MCF 10A (cell line): ENCODE results near the gene BMERB1. TPM values are rescaled to one million over a fixed set of nuclear protein-coding genes. Genes with fewer than 3 reads are reported as not detected.

ENCODE experiments used
- BruUV-seq: library from RNA; stranded (reverse); fragments of 400-500 nt; replicated peaks from 2 replicates; lab custom pipeline; 2021; lab: Mats Ljungman, UMichigan
- CTCF ChIA-PET: fragments of 300-600 bp; sonication (Branson Sonifier 250); formaldehyde crosslinking; extraction: SDS; loops from one replicate; lab custom pipeline; 2021; ENCODE audit warnings: antibody characterized with exemption, inconsistent platforms; lab: Yijun Ruan, JAX
- POLR2A ChIA-PET: fragments of 300-600, 350-650 bp; sonication (Branson Sonifier 250); formaldehyde crosslinking; extraction: SDS; loops from one replicate; lab custom pipeline; 2020; ENCODE audit warnings: antibody characterized with exemption, inconsistent platforms; lab: Yijun Ruan, JAX
- DNase-seq: peaks from one replicate; pipeline ENCODE4 v3.0.0-alpha.2; 2018; ENCODE audit not compliant: unreplicated experiment
- H3K27ac Mint-ChIP-seq: one replicate; pipeline ENCODE4 v1.8.0; 2022; ENCODE audit warnings: mild to moderate bottlenecking, low read depth, mixed read lengths; ENCODE audit not compliant: unreplicated experiment
- H3K27me3 Mint-ChIP-seq: one replicate; pipeline ENCODE4 v1.8.0; 2022; ENCODE audit warnings: mixed read lengths; ENCODE audit not compliant: insufficient read depth, unreplicated experiment
- H3K36me3 Mint-ChIP-seq: one replicate; pipeline ENCODE4 v1.8.0; 2022; ENCODE audit warnings: mild to moderate bottlenecking, moderate library complexity, mixed read lengths; ENCODE audit not compliant: insufficient read depth, unreplicated experiment
- H3K4me1 Mint-ChIP-seq: one replicate; pipeline ENCODE4 v1.8.0; 2022; ENCODE audit warnings: mixed read lengths; ENCODE audit not compliant: insufficient read depth, unreplicated experiment
- H3K4me3 Mint-ChIP-seq: one replicate; pipeline ENCODE4 v1.8.0; 2022; ENCODE audit warnings: mild to moderate bottlenecking, moderate library complexity, mixed read lengths; ENCODE audit not compliant: unreplicated experiment
- H3K9me3 Mint-ChIP-seq: one replicate; pipeline ENCODE4 v1.8.0; 2022; ENCODE audit warnings: mixed read lengths; ENCODE audit not compliant: unreplicated experiment
- intact Hi-C: fragments of 100-400 bp; cut with micrococcal nuclease; formaldehyde crosslinking; loops from 2 replicates; pipeline ENCODE4 v1.14.1; 2022
- total RNA-seq: library from RNA; stranded (reverse); gene quantifications from 2 replicates; pipeline ENCODE4 v1.2.3, GENCODE V29; 2022
- TF ChIP-seq, protein P1 (sequence below): fragments of 200-600 bp; IDR thresholded peaks from one replicate; pipeline ENCODE4 v1.8.0; 2022; ENCODE audit warnings: antibody characterized with exemption, mild to moderate bottlenecking; ENCODE audit not compliant: unreplicated experiment

Gene BMERB1
- total RNA-seq, 1 experiment from 2014 or later, result 3.3 TPM

DNA sequence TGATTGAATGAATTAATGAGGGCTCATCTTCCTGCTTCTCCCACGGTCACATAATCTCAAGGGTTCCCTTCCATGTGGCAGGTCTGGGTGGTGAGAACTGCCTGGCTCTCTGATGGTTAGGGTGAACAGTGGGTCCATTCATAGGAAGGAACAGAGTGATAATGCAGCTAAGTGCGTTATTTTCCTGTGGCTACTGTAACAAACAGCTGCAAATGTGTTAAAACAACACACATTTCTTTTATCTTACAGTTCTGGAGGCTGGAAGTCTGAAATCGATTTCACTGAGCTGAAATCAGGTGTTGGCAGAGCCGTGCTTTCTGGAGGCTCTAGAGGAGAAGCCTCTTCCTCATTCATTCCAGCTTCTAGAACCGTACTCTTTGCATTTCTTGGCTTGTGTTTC, 95.3 kb downstream of the BMERB1 start:
- CTCF ChIA-PET, result no interaction called here
- no peaks in the 10 kb centered on the region for H3K27me3 Mint-ChIP-seq
- no peaks in the 10 kb centered on the region for H3K36me3 Mint-ChIP-seq
- H3K9me3 Mint-ChIP-seq, result no peaks in the 10 kb centered on the region
- no peak overlapping the region for H3K4me3 Mint-ChIP-seq
- BruUV-seq, result no TSS peak
- intact Hi-C loops, result no loop called here
- TF ChIP-seq, protein P1, sequence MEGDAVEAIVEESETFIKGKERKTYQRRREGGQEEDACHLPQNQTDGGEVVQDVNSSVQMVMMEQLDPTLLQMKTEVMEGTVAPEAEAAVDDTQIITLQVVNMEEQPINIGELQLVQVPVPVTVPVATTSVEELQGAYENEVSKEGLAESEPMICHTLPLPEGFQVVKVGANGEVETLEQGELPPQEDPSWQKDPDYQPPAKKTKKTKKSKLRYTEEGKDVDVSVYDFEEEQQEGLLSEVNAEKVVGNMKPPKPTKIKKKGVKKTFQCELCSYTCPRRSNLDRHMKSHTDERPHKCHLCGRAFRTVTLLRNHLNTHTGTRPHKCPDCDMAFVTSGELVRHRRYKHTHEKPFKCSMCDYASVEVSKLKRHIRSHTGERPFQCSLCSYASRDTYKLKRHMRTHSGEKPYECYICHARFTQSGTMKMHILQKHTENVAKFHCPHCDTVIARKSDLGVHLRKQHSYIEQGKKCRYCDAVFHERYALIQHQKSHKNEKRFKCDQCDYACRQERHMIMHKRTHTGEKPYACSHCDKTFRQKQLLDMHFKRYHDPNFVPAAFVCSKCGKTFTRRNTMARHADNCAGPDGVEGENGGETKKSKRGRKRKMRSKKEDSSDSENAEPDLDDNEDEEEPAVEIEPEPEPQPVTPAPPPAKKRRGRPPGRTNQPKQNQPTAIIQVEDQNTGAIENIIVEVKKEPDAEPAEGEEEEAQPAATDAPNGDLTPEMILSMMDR, result no peak
- H3K4me1 Mint-ChIP-seq, result no peaks in the 10 kb centered on the region
- no peak overlapping the region for H3K27ac Mint-ChIP-seq
- no peak for DNase-seq
- POLR2A ChIA-PET, result no interaction called here

GRCh38 chr16:15530085-15530484, 95.7 kb downstream of the BMERB1 start:
- DNase-seq, result no peak
- H3K4me1 Mint-ChIP-seq, result no peaks in the 10 kb centered on the region
- intact Hi-C loops, result no loop called here
- H3K9me3 Mint-ChIP-seq, result no peaks in the 10 kb centered on the region
- H3K27me3 Mint-ChIP-seq, result no peaks in the 10 kb centered on the region
- ChIA-PET POLR2A (no interaction called here), CTCF (no interaction called here)
- H3K27ac Mint-ChIP-seq, result no peak overlapping the region
- TF ChIP-seq, protein P1, result no peak
- no TSS peak for BruUV-seq
- H3K4me3 Mint-ChIP-seq, result no peak overlapping the region
- no peaks in the 10 kb centered on the region for H3K36me3 Mint-ChIP-seq

DNA sequence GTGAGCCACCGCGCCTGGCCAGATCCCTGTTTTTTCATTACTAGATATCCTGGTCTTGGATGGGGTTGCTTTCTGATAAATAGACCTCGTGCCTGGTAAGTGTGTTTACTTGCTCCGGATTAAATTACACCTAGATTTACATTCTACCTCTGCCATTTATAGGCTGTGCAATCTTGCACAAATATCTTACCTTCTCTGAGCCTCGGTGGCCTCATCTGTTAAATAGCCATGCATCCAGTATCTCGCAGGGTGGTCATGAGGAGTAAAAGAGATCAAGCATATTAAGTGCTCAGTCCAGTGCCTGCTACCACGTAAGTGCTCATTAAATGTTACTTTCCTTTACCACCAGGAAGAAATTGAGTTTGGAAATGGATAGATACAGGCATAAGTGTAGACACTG, 98.4 kb downstream of the BMERB1 start:
- H3K27me3 Mint-ChIP-seq, result no peaks in the 10 kb centered on the region
- H3K27ac Mint-ChIP-seq, result no peak overlapping the region
- intact Hi-C loops, result no loop called here
- peaks cover 7% of the 10 kb centered on the region for H3K36me3 Mint-ChIP-seq
- H3K4me3 Mint-ChIP-seq, result no peak overlapping the region
- CTCF ChIA-PET, result no interaction called here
- TF ChIP-seq, protein P1, result no peak
- DNase-seq, result no peak
- no peaks in the 10 kb centered on the region for H3K9me3 Mint-ChIP-seq
- POLR2A ChIA-PET, result no interaction called here
- no peaks in the 10 kb centered on the region for H3K4me1 Mint-ChIP-seq
- no TSS peak for BruUV-seq

- no peak overlapping the region for H3K4me3 Mint-ChIP-seq
- no peak overlapping the region for H3K27ac Mint-ChIP-seq
- TF ChIP-seq, protein P1, result no peak
- ChIA-PET POLR2A (no interaction called here), CTCF (no interaction called here)
- no peaks in the 10 kb centered on the region for H3K9me3 Mint-ChIP-seq
- peaks cover 7% of the 10 kb centered on the region for H3K36me3 Mint-ChIP-seq
- BruUV-seq, result no TSS peak
- no peaks in the 10 kb centered on the region for H3K27me3 Mint-ChIP-seq
- no peaks in the 10 kb centered on the region for H3K4me1 Mint-ChIP-seq
- no peak for DNase-seq
- intact Hi-C loops, result no loop called here
These were observed 99.0 kb downstream of the BMERB1 start for GRCh38 chr16:15533386-15533785.
